Effector CD4-positive, alpha-beta T cell (primary cell): ENCODE results near the gene ATOX1.
"Not testable (repeated sequence)": the region's sequence is repeated elsewhere in the genome, so short reads cannot be mapped to it uniquely, and the experiment has no call there.

Experiments
- DNase-seq: peaks from one replicate; pipeline ENCODE4 v3.0.0-alpha.2; 2020

Gene ATOX1

GRCh38 chr5:151733358-151734063 lies 24.9 kb downstream of the ATOX1 start:
- DNase-seq: no peak

GRCh38 chr5:151730381-151730780 lies 28.1 kb downstream of the ATOX1 start:
- no peak for DNase-seq

- DNase-seq: not testable (repeated sequence)
Observed at GRCh38 chr5:151729597-151729996, 28.8 kb downstream of the ATOX1 start.

- DNase-seq: no peak
Observed at GRCh38 chr5:151724360-151724759, 34.1 kb downstream of the ATOX1 start.

GRCh38 chr5:151722546-151722945 lies 35.9 kb downstream of the ATOX1 start:
- DNase-seq: no peak

- DNase-seq: no peak
Observed at GRCh38 chr5:151721812-151722391, 36.5 kb downstream of the ATOX1 start.

GRCh38 chr5:151721087-151721646 lies 37.3 kb downstream of the ATOX1 start:
- no peak for DNase-seq

GRCh38 chr5:151720215-151720614 lies 38.2 kb downstream of the ATOX1 start:
- DNase-seq: no peak

GRCh38 chr5:151719228-151720000 lies 39.0 kb downstream of the ATOX1 start:
- no peak for DNase-seq

GRCh38 chr5:151718646-151719045 lies 39.8 kb downstream of the ATOX1 start:
- DNase-seq: no peak

- DNase-seq: no peak
Observed at GRCh38 chr5:151718153-151718552, 40.3 kb downstream of the ATOX1 start.

- no peak for DNase-seq
Observed at GRCh38 chr5:151717416-151717815, 41.0 kb downstream of the ATOX1 start.

GRCh38 chr5:151709109-151709735 lies 49.2 kb downstream of the ATOX1 start:
- no peak for DNase-seq

GRCh38 chr5:151708126-151708525 lies 50.3 kb downstream of the ATOX1 start:
- DNase-seq: no peak

- no peak for DNase-seq
Observed at GRCh38 chr5:151707567-151707966, 50.9 kb downstream of the ATOX1 start.

GRCh38 chr5:151706906-151707305 lies 51.5 kb downstream of the ATOX1 start:
- no peak for DNase-seq

- DNase-seq: no peak
Observed at GRCh38 chr5:151703780-151704179, 54.7 kb downstream of the ATOX1 start.

- no peak for DNase-seq
Observed at GRCh38 chr5:151703227-151703626, 55.2 kb downstream of the ATOX1 start.

- DNase-seq: no peak
Observed at GRCh38 chr5:151700820-151701219, 57.6 kb downstream of the ATOX1 start.

GRCh38 chr5:151700296-151700695 lies 58.1 kb downstream of the ATOX1 start:
- no peak for DNase-seq

GRCh38 chr5:151699071-151699901 lies 59.1 kb downstream of the ATOX1 start:
- no peak for DNase-seq

- DNase-seq: not testable (repeated sequence)
Observed at GRCh38 chr5:151698081-151698480, 60.4 kb downstream of the ATOX1 start.
